HG02938 (cell line): ENCODE results near the gene MACROD2.
"Not testable (repeated sequence)": the region's sequence is repeated elsewhere in the genome, so short reads cannot be mapped to it uniquely, and the experiment has no call there.

Experiments
- ATAC-seq: cut with Tn5 transposase; IDR thresholded peaks from one replicate; pipeline ENCODE4 v1.9.1; 2021; ENCODE audit warnings: mild to moderate bottlenecking, moderate library complexity; ENCODE audit not compliant: unreplicated experiment

Gene MACROD2

DNA sequence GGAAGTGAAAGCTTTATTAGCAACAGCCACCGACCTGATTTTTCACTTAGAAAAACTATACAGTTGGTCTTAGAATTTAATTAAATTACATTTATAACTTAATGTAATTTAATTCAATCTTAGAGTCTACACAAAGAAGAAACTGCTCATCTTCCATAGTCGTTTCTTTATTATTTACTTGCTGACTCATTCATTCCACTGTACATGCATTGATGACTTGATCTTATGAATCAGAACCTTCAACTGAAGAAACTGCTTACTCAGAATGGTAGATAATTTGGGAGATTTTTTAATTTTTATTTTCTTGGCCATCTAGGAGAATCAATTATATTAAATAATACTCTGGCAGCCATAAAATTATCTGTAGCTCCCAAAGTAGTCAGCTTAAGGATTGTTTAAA is 1363.7 kb downstream of the MACROD2 start:
- ATAC-seq, result no peak

DNA sequence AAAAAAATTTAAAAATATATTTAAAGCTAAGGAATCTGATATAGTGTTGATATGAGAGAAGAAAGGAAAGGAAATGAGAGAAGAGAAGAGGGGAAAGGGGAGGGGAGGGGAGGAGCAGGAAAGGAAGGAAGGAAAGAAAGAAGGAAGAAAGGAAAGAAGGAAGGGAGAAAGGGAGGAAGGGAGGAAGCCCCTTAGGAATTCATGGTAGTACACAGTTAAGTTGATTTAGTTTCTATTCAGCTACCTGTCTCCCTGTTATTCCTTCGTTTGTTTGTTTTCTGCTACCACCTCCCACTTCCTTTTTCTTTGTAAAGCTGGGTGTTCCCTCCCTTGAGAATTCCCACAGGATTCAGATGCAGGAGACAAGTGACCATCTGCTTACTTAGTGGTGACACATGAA is 1367.5 kb downstream of the MACROD2 start:
- no peak for ATAC-seq

DNA sequence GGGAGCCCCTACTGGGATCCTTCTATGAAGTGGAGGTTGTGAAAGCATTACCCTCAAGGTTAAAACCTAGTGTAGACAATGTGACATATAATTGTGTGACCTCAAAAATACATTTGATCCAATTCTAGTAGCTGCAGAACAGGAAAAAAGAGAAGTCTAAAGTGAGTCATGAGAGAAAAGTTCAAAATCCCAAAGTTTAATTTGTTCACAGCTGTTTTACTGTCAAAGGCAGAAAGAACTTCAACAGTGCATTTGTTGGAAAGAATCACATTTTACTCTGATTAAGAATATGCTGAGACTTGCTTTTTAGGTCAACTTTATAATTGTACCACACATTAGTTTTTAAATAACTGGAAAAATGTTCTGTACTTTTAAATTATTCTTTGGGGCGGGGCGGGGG is 1369.5 kb downstream of the MACROD2 start:
- ATAC-seq, result no peak

DNA sequence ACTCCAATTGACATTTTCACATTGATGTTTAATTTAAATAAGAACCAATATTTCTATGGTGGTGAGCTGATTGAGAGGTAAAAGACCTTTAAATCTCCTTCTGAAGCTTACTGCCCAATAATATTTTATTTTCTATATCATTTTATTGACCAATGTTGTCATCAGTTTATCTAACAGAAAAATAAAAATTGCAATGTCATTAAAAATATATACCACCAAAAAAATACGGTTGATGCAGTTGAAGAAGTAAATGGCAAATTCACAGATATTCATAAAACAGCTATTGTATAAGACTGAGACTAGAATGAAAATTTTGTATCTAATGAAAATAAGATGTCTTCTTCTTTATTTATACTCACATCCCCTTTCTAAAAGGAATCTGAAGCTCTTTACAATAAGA is 1375.1 kb downstream of the MACROD2 start:
- no peak for ATAC-seq

DNA sequence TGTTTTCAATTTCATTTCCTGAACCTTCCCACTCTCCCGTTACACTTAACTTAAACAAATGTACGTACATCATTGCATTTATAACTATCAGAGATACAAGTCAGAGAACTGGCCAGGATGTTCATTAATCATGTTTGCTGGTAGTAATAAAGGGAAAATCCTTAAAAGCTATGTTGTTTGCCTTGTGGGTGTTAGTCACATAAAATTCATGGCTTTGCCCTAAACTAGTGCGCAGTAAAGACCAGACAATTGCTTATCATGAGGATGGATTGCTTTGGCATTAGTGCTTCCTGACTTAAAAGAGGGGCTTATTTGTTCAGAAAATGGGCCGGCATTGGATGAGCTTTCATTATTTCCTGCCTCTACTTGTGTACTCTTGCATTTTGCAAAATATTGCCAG is 1379.4 kb downstream of the MACROD2 start:
- ATAC-seq, result no peak

DNA sequence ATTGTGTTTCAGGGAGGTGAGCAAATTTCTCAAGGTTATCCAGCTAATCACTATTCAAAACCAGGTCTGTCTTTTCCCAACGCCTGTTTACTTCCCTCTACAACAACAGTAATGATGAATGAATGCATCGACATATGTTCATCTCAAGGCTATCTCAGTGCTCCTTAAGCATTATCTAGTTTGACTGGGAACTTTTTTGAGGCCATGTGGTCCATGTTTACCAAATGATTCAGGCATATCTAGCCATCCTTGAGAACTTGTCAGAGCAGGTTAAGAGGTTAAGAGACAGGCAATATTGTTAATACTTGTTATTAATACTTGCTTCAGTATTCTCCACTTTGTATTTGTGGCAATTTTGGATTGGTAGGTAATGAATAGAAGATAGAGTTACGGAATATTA is 1380.5 kb downstream of the MACROD2 start:
- ATAC-seq, result no peak

DNA sequence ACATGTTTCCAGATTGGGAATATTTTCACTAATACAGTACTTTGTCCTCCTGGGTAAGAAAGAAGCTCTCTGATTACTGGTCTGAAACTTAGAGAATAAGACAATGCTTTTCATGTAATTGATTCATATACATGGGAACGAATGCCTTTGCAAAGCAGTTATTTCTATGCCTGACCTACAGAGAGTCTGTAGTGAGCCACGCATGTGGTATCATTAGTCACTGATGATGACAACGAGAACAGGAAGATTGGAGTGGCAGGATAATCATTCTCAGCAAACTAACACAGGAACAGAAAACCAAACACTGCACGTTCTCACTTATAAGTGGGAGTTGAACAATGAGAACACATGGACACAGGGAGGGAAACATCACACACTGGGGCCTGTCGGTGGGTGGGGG is 1382.3 kb downstream of the MACROD2 start:
- ATAC-seq, result not testable (repeated sequence)

DNA sequence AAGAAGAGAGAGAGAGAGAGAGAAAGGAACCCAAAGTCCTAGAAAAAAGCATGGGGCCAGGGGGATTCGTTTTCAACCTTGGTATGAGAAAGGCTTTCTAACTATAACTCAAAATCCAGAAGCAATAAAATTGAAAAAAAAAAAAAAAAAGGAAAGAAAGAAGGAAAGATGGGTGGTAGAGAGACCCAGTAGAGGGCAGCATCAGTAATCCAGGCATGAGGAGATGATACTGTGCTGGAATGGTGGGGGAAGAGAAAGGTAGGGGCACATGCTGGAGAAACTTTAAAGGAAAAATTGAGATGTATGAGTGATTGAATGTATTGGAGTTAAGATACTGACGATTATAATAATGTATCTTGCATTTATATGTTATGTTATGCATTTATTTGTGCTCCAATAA is 1382.8 kb downstream of the MACROD2 start:
- no peak for ATAC-seq

DNA sequence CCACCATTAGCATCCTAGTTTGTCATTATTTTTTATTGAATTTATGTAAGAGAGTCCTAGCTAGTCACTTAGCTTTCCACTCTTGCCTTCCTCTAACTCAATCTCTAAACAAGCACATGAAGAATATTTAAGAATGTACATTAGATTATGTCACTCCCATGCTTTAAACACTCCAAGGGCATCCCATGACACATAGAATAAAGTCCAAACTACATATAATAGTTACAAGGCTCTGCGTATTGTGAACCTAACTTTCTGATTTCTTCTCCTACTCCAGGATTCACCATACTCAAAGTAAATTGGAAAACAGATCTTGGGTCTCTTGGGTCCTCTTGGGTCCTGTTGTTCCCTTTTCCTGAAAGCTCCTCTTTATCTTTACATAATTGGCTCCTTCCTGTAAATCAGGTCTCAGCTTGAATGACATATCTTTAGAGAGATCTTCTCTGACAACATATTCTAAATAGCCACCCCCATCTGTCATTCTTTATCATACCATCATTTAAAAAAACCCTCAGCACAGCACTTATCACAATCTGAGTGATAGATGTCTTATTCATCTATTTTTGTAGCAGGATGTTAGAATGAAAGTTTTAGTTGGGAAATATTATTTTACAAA is 1384.5 kb downstream of the MACROD2 start:
- ATAC-seq, result no peak

DNA sequence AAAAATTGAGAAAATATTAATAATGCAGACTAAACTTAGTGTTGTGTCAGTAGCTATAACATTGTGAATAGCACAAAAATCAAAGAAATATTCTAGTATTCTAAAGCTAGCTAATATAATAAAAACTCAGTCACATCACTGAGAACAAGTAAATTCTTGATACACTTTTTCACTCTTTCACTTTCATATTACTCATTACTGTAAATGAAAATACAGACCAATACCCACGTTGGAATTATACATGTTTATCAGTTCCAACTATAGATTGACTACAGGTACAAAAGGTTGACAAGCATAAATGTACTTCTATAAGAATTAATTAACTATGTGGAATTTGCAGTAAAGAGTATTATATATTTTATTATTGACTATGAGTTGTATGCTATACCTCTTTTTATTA is 1385.5 kb downstream of the MACROD2 start:
- ATAC-seq, result peak; percentile 70

DNA sequence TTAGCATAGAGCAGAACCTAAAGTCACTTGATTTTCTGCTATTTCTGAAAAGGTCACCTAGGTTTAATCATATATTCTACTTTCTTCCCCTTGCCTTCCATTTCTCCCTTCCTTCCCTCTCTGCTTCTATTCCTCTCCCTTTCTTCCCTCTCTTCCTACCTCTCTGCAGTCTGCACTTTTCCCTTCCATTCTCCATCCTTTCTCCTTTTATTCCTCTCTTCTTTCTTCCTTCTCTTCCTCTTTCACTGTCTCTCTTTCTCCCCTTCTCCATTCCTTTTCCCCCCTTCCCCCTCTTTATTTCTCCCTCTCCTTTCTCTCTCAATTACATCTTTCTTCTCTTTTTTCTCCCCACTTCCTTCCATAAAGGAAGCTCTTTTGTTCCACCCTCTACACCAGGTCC is 1391.9 kb downstream of the MACROD2 start:
- ATAC-seq, result no peak

DNA sequence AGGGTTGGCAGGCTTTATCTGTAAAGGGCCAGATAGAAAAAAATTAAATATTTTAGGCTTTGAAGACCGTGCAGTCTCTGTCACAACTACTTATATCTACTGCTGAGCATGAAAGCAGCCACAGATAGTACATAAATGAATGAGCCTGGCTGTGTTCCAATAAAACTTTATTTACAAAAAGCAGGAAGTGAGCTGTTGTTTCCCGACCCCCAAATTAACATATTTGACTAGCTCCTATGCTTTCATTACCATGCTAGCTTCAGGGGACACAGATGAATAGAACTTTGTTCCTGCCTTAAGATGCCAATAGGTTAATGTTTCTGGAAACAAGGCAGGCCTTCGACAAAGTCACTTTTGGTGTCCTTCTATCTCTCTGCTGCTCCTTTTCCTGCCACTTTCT is 1400.1 kb downstream of the MACROD2 start:
- no peak for ATAC-seq

DNA sequence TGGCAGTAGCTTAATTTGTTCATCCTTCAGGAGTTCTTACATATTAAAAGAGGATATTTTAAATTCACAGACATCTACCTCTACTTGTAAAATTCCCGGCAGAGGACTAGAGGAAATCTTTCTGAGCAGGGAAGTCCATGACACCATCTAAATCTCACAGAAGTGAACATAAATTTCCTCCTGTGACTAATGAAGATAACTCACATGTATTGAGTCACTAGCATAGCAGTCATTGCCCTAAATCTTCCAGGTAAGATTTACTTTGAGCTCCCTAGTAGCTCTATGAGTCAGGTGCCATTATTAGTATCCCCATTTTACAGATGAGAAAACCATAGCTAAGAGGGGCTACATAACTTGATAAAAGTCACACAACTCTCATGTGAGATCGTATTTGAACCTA is 1400.7 kb downstream of the MACROD2 start:
- ATAC-seq, result no peak

DNA sequence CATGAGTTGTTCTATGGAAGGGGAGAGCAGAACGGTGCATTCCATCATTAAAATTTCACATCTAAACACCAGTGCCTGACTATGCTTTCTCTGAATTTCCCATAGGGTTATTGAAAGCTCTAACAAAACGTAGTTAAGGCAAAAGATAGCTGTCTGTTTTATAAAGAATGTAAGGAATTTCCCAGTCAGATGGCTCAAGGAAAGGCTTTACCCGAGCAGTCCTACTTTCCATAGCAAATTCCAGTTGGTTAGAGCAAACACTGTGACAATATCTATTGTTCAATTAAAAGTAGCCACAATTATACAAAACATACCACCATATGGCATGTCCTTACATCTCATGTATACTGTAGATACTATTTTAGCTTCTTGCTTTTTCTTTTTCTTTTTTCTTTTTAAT is 1401.6 kb downstream of the MACROD2 start:
- no peak for ATAC-seq

DNA sequence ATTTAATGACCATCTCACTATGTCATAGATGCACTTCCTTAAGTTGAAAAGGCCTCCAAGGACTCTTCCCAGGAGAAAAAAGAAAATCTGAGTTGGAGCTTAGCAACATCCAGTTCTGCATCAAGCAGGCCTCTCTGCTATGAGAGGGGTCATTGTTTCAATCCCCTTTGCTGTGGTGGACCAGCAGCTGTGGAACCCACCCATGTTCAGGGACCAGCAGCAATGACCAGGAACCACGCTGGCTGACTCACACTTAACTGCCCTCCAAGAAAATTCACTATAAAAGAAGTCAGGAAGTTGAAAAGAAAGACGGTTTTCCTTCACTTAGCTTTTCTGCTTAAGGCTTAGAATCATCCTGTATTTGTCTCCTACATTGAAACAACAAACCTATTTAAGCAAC is 1404.5 kb downstream of the MACROD2 start:
- no peak for ATAC-seq

DNA sequence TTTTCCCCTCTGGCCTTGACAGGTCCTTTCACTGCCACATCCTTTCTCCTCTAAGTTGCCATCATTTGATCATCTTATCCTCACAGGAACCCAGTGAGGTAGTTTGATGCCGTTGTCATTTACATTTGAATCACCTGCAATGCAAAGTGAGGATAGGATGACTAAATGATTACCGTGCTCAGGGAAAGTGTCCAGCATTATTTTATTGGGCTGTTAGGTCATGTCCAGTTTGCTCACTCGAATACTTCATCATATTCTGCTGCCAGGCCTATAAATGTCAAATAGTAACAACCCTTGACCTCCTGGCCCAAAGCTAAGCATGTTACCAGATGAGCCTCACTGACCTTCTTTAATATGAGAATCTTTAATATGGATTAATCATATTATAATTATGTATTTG is 1410.8 kb downstream of the MACROD2 start:
- no peak for ATAC-seq

DNA sequence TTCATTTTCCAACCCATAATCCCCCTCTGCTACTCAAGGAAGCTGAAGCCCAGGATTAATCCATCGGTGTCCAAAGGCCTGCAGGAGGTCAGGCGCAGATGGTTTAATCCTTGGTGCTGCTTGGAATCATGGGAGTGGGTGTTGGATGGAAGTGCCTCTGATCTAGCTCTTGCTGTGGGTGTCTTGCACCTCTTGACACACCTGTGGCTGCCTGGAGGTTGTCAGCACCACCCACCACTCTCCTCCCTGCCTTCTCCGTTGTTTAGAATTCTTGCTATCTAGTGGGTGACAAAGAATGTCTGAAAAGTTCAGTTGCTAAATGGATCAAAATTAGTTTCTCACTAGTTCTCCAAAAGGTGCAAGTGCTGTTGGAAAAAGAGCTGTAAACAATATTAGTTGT is 1416.5 kb downstream of the MACROD2 start:
- no peak for ATAC-seq

DNA sequence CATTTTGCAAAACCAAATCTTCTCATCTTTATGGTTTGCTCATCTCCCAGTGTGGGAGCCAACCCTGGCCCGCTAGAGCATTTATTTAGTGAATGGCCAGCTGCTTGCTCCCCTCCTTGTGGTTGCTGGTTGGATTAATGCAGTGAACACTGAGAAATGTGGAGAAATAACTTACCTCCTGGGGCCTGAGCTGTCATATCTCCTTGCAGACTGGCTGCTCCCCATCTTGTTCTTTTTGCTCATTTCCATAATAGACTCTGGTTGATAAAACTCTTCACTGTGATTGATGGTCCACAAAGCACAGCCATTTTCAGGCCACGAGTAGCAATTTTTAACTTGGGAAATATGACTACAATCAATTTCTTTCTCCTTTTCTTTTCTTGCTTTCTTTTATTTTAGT is 1420.6 kb downstream of the MACROD2 start:
- no peak for ATAC-seq

DNA sequence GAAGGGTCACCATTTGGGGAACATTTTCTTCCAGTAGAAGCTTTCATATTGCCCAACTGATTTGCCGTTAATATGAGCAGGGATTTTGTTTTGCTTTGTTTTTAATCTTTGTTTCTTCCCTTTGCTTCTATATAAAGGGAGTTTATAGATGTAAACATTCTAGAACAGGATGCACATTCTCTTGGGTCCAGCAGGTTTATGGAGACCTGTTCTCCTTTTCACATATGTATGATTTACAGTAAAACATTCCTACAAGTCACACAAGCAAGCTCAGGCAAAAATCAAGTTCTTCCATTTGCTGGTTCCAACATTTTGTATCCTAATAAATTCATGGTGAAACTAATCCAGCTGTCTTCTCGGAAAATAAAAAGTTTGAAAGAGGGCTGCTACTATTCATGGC is 1424.5 kb downstream of the MACROD2 start:
- ATAC-seq, result no peak

DNA sequence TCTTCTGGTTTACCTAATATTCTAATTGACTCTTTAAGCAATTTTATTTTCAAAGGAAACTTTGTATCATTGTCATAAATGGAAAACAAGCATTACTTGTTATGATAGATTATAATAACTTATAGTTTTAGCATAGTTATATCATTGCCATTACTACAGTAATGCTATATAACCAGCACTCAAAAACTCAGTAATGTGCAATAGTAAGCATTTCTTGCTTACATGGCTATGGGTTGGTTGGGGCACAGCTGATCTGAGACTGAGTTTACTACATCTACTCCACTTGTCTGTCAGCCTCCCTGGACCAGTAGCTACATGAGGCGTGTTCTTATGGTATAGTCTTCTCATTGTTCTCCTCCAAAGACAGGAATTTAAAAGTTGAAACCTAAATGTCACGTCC is 1427.7 kb downstream of the MACROD2 start:
- ATAC-seq, result no peak

DNA sequence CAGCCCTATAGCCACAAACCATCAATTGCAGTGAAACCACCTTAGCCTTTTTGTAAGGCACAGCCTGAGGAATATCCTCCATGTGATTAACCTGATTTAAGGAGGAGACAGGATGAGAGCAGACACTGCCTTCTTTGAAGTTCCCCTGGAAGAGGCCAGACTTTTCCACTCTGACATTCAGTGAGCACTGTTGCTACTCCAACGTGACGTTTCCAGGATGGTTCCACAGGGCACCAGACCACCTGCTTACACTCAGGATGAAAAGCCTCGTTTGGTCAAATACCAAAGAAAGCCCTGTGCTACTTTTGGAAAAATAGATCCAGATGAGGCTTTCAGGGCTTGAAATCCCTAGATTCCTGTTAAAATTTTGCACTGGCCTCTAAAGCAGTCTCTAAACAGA is 1444.2 kb downstream of the MACROD2 start:
- ATAC-seq, result no peak

DNA sequence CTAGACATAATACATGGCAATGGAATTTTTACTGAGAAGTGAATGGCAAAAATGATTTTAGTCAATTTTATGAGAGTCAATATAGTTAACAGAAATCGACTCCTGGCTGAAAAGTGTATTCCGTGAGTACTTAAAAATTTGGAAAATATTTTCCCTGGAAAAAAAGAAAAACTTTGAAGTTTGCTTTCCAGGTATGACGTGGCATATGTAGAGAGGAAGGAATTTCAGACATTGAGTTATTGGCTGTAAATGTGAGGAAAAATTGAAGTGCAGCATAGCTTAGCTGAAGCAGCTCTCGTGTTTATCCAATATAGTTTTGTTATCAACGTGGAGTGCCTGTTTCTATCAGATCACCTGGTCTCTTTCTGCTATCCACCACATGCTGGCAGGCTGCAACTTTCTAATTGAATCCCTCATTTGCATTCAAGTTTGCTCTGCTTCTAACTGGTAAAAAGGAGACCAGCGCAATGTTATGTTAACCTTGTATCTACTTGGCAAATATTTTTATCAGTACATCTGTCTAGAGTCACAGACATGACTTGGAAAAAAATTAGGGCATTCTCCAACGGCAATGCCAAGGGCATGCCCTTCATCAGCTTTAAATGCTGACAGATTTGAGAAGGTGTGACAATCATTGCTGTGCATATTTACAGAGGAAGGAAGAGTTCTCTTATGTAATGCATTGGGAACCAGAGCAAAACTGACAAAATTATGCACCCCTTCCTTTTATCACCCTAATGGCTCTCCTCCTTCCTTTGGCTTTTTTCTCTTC is 1444.9 kb downstream of the MACROD2 start:
- ATAC-seq, result no peak
